ENCODE measurements around the gene IPO11.

The IPO11 gene

DNA sequence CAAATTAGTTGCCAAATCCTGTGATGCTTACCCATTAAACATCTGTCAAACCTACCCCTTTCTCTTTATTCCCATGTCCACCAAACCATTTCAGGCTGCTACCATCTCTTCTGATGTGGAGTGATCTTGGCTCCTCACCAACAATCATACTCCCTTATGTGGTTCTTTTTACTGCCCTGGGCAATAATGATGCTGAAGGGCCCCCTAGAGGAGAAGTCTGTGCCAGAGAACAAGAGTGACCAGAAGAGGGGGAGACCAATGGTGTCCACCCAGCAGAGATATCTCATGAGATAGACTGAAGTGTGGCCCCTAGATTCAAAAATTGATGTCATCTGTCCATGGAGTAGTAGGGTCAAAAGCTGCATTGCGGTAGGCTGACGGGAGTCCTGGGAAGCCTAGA lies 176.9 kb downstream of the IPO11 start:
- Histone ChIP-seq H3K36me3 (ENCODE audit: insufficient read depth, low read length) (peaks cover 24% of the 10 kb centered on the region), H3K27ac (ENCODE audit: low read depth, low read length, poor library complexity, severe bottlenecking) (no peak overlapping the region), H3K4me1 (ENCODE audit: insufficient read depth, low read length, severe bottlenecking) (no peaks in the 10 kb centered on the region), H3K9ac (ENCODE audit: low read length) (no peak overlapping the region), H2AFZ (ENCODE audit: low read length) (no peak overlapping the region), H3K9me3 (ENCODE audit: low read length) (no peaks in the 10 kb centered on the region), H4K20me1 (ENCODE audit: insufficient read depth, low read length) (no peaks in the 10 kb centered on the region), H3K9me2 (ENCODE audit: low read depth, low read length) (no peaks in the 10 kb centered on the region), H3K4me2 (ENCODE audit: low read length) (no peak overlapping the region), H3K27me3 (ENCODE audit: insufficient read depth, low read length) (no peaks in the 10 kb centered on the region), H3K79me2 (ENCODE audit: insufficient read depth, low read length) (no peaks in the 10 kb centered on the region), H3K4me3 (ENCODE audit: low read depth, low read length, poor library complexity, severe bottlenecking) (no peak overlapping the region), H3F3A (ENCODE audit: insufficient read depth, low read length) (no peaks in the 10 kb centered on the region)
- no peak for TF ChIP-seq EZH2 (IDR thresholded peaks at IDR 0.05; ENCODE audit: borderline replicate concordance, low read length)
- TF ChIP-seq, protein P1, sequence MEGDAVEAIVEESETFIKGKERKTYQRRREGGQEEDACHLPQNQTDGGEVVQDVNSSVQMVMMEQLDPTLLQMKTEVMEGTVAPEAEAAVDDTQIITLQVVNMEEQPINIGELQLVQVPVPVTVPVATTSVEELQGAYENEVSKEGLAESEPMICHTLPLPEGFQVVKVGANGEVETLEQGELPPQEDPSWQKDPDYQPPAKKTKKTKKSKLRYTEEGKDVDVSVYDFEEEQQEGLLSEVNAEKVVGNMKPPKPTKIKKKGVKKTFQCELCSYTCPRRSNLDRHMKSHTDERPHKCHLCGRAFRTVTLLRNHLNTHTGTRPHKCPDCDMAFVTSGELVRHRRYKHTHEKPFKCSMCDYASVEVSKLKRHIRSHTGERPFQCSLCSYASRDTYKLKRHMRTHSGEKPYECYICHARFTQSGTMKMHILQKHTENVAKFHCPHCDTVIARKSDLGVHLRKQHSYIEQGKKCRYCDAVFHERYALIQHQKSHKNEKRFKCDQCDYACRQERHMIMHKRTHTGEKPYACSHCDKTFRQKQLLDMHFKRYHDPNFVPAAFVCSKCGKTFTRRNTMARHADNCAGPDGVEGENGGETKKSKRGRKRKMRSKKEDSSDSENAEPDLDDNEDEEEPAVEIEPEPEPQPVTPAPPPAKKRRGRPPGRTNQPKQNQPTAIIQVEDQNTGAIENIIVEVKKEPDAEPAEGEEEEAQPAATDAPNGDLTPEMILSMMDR (IDR thresholded peaks at IDR 0.05; ENCODE audit: low read length): no peak

DNA sequence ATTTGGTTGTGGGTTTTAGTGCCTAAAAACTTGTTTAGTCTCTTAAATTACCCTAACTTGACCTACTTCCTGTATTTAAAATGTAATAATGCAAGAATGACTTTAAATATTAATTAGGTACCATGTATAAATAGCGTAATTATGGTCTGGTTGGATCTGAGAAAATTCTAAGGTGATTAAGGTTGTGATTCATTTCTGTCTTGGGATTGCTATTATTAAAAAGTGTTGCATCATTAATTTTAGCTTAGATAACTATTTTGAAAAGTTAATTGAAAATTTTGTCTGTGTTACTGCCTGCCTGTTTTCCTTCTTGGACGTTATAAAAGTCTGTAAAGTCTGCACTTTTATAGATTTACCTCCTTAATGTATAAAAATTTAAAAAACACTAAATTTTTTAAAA lies 177.8 kb downstream of the IPO11 start:
- Histone ChIP-seq H3K9me2 (ENCODE audit: low read depth, low read length) (no peaks in the 10 kb centered on the region), H4K20me1 (ENCODE audit: insufficient read depth, low read length) (no peaks in the 10 kb centered on the region), H3K9me3 (ENCODE audit: low read length) (no peaks in the 10 kb centered on the region), H3K9ac (ENCODE audit: low read length) (no peak overlapping the region), H3K79me2 (ENCODE audit: insufficient read depth, low read length) (no peaks in the 10 kb centered on the region), H3K4me2 (ENCODE audit: low read length) (no peak overlapping the region), H3K27me3 (ENCODE audit: insufficient read depth, low read length) (no peaks in the 10 kb centered on the region), H3F3A (ENCODE audit: insufficient read depth, low read length) (no peaks in the 10 kb centered on the region), H3K36me3 (ENCODE audit: insufficient read depth, low read length) (peaks cover 27% of the 10 kb centered on the region), H3K4me3 (ENCODE audit: low read depth, low read length, poor library complexity, severe bottlenecking) (no peak overlapping the region), H2AFZ (ENCODE audit: low read length) (no peak overlapping the region), H3K4me1 (ENCODE audit: insufficient read depth, low read length, severe bottlenecking) (no peaks in the 10 kb centered on the region), H3K27ac (ENCODE audit: low read depth, low read length, poor library complexity, severe bottlenecking) (no peak overlapping the region)
- TF ChIP-seq, protein P1 (IDR thresholded peaks at IDR 0.05; ENCODE audit: low read length): no peak
- no peak for TF ChIP-seq EZH2 (IDR thresholded peaks at IDR 0.05; ENCODE audit: borderline replicate concordance, low read length)

DNA sequence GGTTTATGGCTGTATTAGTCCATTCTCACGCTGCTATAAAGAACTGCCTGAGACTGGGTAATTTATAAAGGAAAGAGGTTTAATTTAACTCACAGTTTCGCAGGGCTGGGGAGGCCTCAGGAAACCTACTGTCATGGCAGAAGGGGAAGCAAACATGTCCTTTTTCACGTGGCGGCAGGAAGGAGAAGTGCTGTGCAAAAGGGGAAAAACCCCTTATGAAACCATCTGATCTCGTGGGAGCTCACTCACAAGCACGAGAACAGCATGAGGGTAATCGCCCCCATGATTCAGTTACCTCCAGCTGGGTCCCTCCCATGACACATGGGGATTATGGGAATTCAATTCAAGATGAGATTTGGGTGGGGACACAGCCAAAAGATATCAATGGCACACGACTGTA lies 180.0 kb downstream of the IPO11 start:
- Histone ChIP-seq H3K27ac (ENCODE audit: low read depth, low read length, poor library complexity, severe bottlenecking) (no peak overlapping the region), H3K36me3 (ENCODE audit: insufficient read depth, low read length) (peaks cover 27% of the 10 kb centered on the region), H3F3A (ENCODE audit: insufficient read depth, low read length) (no peaks in the 10 kb centered on the region), H2AFZ (ENCODE audit: low read length) (no peak overlapping the region), H4K20me1 (ENCODE audit: insufficient read depth, low read length) (no peaks in the 10 kb centered on the region), H3K4me1 (ENCODE audit: insufficient read depth, low read length, severe bottlenecking) (no peaks in the 10 kb centered on the region), H3K27me3 (ENCODE audit: insufficient read depth, low read length) (no peaks in the 10 kb centered on the region), H3K9me3 (ENCODE audit: low read length) (no peaks in the 10 kb centered on the region), H3K79me2 (ENCODE audit: insufficient read depth, low read length) (no peaks in the 10 kb centered on the region), H3K9me2 (ENCODE audit: low read depth, low read length) (no peaks in the 10 kb centered on the region), H3K9ac (ENCODE audit: low read length) (no peak overlapping the region), H3K4me3 (ENCODE audit: low read depth, low read length, poor library complexity, severe bottlenecking) (no peak overlapping the region), H3K4me2 (ENCODE audit: low read length) (no peak overlapping the region)
- TF ChIP-seq, protein P1 (IDR thresholded peaks at IDR 0.05; ENCODE audit: low read length): no peak
- TF ChIP-seq EZH2 (IDR thresholded peaks at IDR 0.05; ENCODE audit: borderline replicate concordance, low read length): no peak

All from OCI-LY1 (cell line).